ENCODE results near the gene B4GALNT2.

B4GALNT2 gene

DNA sequence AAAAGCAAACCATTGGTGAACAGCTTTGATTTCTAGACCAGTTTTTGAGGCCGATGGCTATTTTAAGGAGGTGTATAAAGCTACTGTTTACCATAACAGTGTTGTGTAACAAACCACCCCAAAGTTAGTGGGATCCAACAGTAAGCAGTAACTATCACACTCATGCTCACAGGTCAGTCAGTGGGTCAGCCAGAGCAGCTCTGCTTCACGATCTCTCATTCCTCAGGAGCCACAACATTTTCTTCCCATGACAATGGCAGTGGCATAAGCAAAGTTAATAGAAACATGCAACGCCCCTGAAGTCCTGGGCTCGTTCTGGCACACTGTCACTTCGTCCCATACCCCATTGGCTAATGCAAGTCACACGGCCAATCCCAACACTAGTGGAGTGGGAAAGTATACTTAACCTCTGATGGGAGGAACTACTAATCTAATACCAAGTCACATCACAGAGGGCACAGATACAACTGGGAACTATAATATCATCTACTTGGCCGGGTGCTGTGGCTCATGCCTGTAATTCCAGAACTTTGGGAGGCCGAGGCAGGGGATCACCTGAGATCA lies 28.0 kb upstream of the B4GALNT2 start:
- Histone ChIP-seq H3F3A (ENCODE audit: insufficient read depth, low read length) (no peaks in the 10 kb centered on the region), H2AFZ (ENCODE audit: low read length) (no peak overlapping the region), H3K36me3 (replicated peaks; ENCODE audit: insufficient read depth, low read length) (no peaks in the 10 kb centered on the region), H3K79me2 (ENCODE audit: low read length) (no peaks in the 10 kb centered on the region), H3K4me3 (ENCODE audit: low read length) (no peak overlapping the region), H3K9me2 (replicated peaks; ENCODE audit: insufficient read depth, low read length) (no peaks in the 10 kb centered on the region), H3K4me2 (ENCODE audit: low read depth, low read length) (no peak overlapping the region), H3K9me3 (replicated peaks; ENCODE audit: insufficient read depth, low read length) (no peaks in the 10 kb centered on the region), H3K4me1 (ENCODE audit: low read length) (no peaks in the 10 kb centered on the region), H4K20me1 (ENCODE audit: insufficient read depth, low read length) (no peaks in the 10 kb centered on the region), H3K9ac (ENCODE audit: low read length) (no peak overlapping the region), H3K27ac (ENCODE audit: low read length) (no peak overlapping the region), H3K27me3 (replicated peaks; ENCODE audit: insufficient read depth, low read length) (no peaks in the 10 kb centered on the region)
- DNase-seq = no peak
- TF ChIP-seq EZH2phosphoT487 (IDR thresholded peaks at IDR 0.05; ENCODE audit: low read length) (no peak), EZH2 (optimal IDR thresholded peaks at IDR 0.05; ENCODE audit: low read depth, low read length) (no peak)
- TF ChIP-seq, protein P1, sequence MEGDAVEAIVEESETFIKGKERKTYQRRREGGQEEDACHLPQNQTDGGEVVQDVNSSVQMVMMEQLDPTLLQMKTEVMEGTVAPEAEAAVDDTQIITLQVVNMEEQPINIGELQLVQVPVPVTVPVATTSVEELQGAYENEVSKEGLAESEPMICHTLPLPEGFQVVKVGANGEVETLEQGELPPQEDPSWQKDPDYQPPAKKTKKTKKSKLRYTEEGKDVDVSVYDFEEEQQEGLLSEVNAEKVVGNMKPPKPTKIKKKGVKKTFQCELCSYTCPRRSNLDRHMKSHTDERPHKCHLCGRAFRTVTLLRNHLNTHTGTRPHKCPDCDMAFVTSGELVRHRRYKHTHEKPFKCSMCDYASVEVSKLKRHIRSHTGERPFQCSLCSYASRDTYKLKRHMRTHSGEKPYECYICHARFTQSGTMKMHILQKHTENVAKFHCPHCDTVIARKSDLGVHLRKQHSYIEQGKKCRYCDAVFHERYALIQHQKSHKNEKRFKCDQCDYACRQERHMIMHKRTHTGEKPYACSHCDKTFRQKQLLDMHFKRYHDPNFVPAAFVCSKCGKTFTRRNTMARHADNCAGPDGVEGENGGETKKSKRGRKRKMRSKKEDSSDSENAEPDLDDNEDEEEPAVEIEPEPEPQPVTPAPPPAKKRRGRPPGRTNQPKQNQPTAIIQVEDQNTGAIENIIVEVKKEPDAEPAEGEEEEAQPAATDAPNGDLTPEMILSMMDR (IDR thresholded peaks at IDR 0.05; ENCODE audit: low read length) = no peak

DNA sequence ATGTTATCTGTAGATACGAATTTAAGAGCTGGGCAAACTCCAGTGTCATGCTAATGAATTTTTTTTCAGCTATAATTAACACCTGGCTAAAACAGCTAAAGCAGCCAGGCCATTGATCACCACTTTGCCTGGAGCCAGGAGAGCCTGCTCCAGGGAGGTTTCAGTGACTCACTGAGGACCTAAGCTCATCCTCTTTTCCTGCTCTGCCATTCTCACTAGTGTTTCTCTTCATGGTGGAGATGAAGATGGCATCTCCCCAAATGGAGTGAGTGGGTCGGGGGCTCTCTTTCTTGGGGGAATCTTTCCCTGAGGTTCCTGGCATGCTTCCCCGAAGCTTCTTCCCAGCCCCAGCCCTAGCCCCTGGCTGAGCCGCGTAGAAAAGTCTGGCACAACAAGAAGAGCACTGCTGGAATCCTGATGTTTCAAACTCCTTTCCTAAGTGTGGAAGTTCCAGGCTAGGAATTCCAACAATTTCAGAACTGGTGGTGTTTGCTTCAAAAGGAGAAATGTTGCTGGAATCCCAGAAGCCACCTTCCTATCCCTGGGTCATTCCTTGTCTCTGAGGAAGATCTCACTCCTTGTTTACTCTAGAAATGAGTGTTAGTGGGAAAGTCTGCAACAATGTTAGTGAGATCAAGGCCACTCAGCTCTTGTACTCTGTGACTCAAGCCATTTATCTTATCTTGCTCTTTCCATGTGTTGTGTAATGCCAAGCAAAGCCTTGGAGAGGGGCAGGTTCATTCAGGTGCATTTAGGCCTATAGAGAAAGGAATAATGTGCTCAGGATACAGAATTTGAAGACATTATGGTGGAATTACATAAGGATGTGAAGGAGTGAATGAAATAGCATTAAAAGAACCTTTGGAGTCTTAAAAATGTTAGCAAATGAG lies 26.0 kb upstream of the B4GALNT2 start:
- H3K4me1 ChIP-seq (ENCODE audit: low read length) = no peaks in the 10 kb centered on the region
- H3K79me2 ChIP-seq (ENCODE audit: low read length) = no peaks in the 10 kb centered on the region
- no peaks in the 10 kb centered on the region for H3K9me2 ChIP-seq (replicated peaks; ENCODE audit: insufficient read depth, low read length)
- no peaks in the 10 kb centered on the region for H3F3A ChIP-seq (ENCODE audit: insufficient read depth, low read length)
- no peak overlapping the region for H3K9ac ChIP-seq (ENCODE audit: low read length)
- no peak overlapping the region for H3K4me2 ChIP-seq (ENCODE audit: low read depth, low read length)
- H3K9me3 ChIP-seq (replicated peaks; ENCODE audit: insufficient read depth, low read length) = no peaks in the 10 kb centered on the region
- no peak for TF ChIP-seq EZH2 (optimal IDR thresholded peaks at IDR 0.05; ENCODE audit: low read depth, low read length)
- TF ChIP-seq EZH2phosphoT487 (IDR thresholded peaks at IDR 0.05; ENCODE audit: low read length) = no peak
- TF ChIP-seq, protein P1 (IDR thresholded peaks at IDR 0.05; ENCODE audit: low read length) = no peak
- no peak for DNase-seq
- no peaks in the 10 kb centered on the region for H3K27me3 ChIP-seq (replicated peaks; ENCODE audit: insufficient read depth, low read length)
- H3K4me3 ChIP-seq (ENCODE audit: low read length) = no peak overlapping the region
- H4K20me1 ChIP-seq (ENCODE audit: insufficient read depth, low read length) = no peaks in the 10 kb centered on the region
- H2AFZ ChIP-seq (ENCODE audit: low read length) = no peak overlapping the region
- no peaks in the 10 kb centered on the region for H3K36me3 ChIP-seq (replicated peaks; ENCODE audit: insufficient read depth, low read length)
- H3K27ac ChIP-seq (ENCODE audit: low read length) = no peak overlapping the region

- Histone ChIP-seq H3K27ac (ENCODE audit: low read length) (no peak overlapping the region), H3K79me2 (ENCODE audit: low read length) (no peaks in the 10 kb centered on the region), H3K9me3 (replicated peaks; ENCODE audit: insufficient read depth, low read length) (no peaks in the 10 kb centered on the region), H4K20me1 (ENCODE audit: insufficient read depth, low read length) (no peaks in the 10 kb centered on the region), H3K9ac (ENCODE audit: low read length) (no peak overlapping the region), H3K4me1 (ENCODE audit: low read length) (no peaks in the 10 kb centered on the region), H3K9me2 (replicated peaks; ENCODE audit: insufficient read depth, low read length) (no peaks in the 10 kb centered on the region), H3K27me3 (replicated peaks; ENCODE audit: insufficient read depth, low read length) (no peaks in the 10 kb centered on the region), H3K4me2 (ENCODE audit: low read depth, low read length) (no peak overlapping the region), H2AFZ (ENCODE audit: low read length) (no peak overlapping the region), H3F3A (ENCODE audit: insufficient read depth, low read length) (no peaks in the 10 kb centered on the region), H3K4me3 (ENCODE audit: low read length) (no peak overlapping the region), H3K36me3 (replicated peaks; ENCODE audit: insufficient read depth, low read length) (no peaks in the 10 kb centered on the region)
- TF ChIP-seq EZH2 (optimal IDR thresholded peaks at IDR 0.05; ENCODE audit: low read depth, low read length) (no peak), EZH2phosphoT487 (IDR thresholded peaks at IDR 0.05; ENCODE audit: low read length) (no peak)
- TF ChIP-seq, protein P1 (IDR thresholded peaks at IDR 0.05; ENCODE audit: low read length) = no peak
- DNase-seq = no peak
Observed at GRCh38 chr17:49107211-49107557, 25.4 kb upstream of the B4GALNT2 start.

All from MM.1S (cell line).